Subcutaneous adipose tissue (tissue), 4 donors: Measurements from ENCODE around the gene EPS8. TPM values are rescaled to one million over a fixed set of nuclear protein-coding genes. Genes with fewer than 3 reads are reported as not detected.

Experiments used
- CTCF ChIP-seq: fragments of 450-650 bp; IDR thresholded peaks from one replicate; pipeline ENCODE4 v1.5.1; 2016; ENCODE audit warnings: low read depth, mild to moderate bottlenecking, control low read depth, antibody characterized with exemption, moderate library complexity
- total RNA-seq, 4 donors: library from RNA; depleted of rRNA; stranded (reverse); fragments of >200 nt; gene quantifications; one replicate each; pipeline ENCODE4 v1.1.0, GENCODE V29; 2016

Gene EPS8
- total RNA-seq, 4 donors from 2014 or later: 254 to 462 (median 288) TPM

DNA sequence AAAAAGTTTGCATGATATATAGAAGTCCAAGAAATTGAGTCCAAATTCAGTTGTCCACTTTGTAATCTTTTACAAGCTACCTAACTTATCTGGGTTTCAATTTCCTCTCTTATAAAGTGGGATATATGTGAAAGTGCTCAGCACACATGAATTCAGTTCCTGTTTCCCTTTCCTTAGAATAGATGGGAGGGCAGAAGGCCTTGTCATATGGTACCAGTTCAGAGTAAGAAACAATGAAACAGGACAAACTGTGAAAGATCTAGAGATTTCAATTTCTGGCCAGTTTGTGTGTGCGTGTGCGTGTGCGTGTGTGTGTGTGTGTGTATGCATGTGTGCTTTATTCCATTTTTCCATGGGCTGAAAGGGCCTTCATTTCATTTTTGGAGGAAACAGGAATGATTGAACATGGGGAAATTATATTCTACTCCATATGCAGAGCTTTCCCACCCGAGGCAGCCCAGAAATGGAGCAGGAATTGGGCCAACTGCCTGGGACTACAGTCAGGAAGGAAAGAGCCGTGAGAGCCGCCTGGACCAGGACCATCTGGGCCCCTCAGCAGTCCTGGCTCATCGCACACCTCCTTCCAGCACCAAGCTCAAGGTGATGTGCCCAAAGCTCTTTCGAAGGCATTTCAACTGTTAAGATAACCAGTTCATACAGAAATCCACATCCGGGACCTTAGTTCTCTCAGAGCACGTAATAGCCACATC, 183.2 kb downstream of the EPS8 start:
- TF ChIP-seq CTCF: no peak

GRCh38 chr12:15603474-15604085, 185.6 kb downstream of the EPS8 start:
- no peak for TF ChIP-seq CTCF

GRCh38 chr12:15602051-15602672, 187.0 kb downstream of the EPS8 start:
- TF ChIP-seq CTCF: no peak

DNA sequence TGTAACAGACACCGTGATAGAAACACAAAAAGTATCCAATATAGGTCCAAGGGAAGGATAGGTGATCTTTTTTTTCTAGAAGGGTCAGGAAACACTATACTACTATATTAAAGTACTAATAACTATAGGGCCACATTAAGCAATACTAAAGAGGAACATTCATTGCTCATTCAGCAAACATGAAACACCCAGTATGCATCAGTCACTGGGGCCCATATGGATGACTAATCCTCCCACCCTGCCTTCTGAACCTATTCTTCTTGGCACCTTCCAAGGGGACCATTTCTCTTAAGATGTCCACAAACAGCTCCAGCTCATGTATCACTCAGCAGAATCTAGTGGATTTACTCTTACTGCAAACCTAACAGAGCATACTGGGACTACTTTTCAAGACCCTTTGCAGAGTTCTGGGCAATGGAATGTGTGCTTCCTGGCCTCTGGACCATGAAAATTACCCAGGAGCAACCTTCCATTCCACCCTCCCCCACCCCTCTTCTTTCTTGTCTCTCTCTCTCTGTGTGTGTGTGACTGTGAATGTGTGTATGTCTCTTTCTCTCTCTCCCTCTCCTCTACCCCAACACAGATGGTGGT, 187.9 kb downstream of the EPS8 start:
- TF ChIP-seq CTCF: no peak

DNA sequence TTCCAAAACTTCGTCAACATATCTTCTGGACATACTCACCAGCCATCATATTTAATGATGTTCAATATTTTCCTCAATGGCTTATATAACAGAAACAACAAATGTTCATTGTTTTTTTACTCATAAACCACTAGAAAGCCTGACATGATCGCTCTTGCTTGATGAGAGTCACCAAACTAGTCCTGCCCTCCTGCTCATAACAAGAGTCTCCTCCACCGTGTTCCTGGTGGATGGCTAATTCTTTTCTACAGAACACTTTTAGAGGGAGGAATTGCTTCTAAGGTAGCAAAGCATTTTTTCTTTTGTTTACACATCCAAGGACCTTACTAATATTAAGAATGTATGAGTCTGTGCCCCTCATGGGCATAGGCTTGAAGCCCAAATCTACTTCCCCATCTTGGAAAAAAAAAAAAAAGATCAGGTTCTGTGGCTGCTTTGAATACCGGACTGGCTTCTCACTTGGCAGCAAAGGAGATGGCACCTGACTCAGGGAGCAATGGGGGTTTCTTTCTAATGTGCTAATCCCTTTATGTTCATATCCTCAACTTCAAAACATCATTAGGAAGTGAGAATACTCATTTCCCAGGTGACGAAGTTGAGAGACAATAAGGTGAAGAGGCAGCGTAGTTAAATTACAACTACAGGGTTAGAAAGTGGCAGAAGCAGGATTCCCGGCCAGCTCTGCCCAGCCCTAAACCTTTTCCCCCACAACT, 188.8 kb downstream of the EPS8 start:
- TF ChIP-seq CTCF: no peak

DNA sequence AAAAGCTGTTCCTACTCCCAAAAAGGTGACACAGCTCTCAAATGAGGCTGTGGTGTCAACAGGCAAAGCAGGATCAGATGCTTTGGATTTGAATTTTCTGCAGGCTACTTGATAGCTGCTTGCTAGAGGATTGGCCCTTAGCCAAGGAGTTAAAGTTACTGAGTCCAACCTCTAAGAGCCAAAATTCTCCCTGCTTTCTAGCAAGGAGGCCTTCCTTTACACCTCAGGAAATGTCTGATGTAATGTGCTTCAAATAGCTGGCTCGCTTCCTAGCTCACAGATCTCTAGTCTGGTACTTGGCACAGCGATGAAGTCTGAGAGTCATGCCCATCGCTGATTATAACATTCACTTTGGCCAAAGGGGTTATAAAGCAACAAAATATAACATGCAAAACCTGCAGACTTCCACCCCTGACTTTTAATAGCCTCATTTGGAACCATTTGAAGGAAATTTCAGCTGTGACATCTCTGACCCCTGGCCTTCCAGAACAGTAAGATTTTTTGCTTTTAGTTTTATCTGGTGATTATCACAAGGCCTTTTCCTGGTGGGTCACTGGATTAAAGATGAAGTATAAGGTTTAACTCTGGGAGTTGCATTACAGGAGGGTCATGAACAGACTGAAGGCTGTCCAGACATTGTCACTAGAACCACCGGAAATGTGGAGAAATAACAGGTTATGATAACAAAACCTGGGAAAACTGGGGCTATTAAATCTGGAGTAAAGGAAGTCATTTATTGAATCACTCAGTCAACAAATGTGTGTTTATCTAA, 189.7 kb downstream of the EPS8 start:
- TF ChIP-seq CTCF: no peak
